A673 (cell line): ENCODE data around the gene GBA2.

Source experiments
- EZH2 ChIP-seq: fragments of 200-600 bp; sonication (generic); IDR thresholded peaks from 2 replicates; pipeline ENCODE4 v1.6.1; 2017; ENCODE audit warnings: borderline replicate concordance, low read depth, mild to moderate bottlenecking, mixed read lengths, antibody characterized with exemption, low read length; ENCODE audit not compliant: poor library complexity, severe bottlenecking
- TF ChIP-seq, protein P1 (sequence below): fragments of 300-800, 200-600 bp; sonication (generic); conservative IDR thresholded peaks from 2 replicates; pipeline ENCODE4 v1.5.1; 2017; ENCODE audit warnings: low read depth, mild to moderate bottlenecking, antibody characterized with exemption, low read length, moderate library complexity, mixed read lengths

DNA sequence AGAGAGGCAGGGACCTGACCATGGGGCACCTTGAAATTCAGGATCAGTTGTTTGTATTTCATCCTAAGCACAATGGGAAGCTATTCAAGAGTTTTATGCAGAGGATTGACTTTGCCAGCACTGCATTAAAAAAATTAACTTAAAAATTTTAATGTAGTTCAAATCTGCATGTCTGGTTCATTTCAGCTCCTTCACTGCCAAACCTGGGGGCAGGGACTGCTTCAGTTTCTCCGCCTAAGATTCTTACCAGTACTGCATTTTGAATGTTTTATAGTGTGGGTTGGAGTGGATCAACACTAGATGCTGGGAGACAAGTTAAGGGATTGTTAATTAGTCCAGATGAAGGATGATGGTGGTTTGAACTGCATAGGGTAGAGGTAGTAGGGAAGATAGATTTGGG is 20.7 kb upstream of the GBA2 start:
- TF ChIP-seq, protein P1, sequence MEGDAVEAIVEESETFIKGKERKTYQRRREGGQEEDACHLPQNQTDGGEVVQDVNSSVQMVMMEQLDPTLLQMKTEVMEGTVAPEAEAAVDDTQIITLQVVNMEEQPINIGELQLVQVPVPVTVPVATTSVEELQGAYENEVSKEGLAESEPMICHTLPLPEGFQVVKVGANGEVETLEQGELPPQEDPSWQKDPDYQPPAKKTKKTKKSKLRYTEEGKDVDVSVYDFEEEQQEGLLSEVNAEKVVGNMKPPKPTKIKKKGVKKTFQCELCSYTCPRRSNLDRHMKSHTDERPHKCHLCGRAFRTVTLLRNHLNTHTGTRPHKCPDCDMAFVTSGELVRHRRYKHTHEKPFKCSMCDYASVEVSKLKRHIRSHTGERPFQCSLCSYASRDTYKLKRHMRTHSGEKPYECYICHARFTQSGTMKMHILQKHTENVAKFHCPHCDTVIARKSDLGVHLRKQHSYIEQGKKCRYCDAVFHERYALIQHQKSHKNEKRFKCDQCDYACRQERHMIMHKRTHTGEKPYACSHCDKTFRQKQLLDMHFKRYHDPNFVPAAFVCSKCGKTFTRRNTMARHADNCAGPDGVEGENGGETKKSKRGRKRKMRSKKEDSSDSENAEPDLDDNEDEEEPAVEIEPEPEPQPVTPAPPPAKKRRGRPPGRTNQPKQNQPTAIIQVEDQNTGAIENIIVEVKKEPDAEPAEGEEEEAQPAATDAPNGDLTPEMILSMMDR = no peak
- TF ChIP-seq EZH2 = no peak
